Suppressor macrophage (primary cell): ENCODE results near the gene B3GALT5.

Experiments used
- DNase-seq, 4 experiments: peaks; one replicate each; pipeline ENCODE4 v3.0.0-alpha.2; 2020 to 2022

B3GALT5 gene

GRCh38 chr21:39705849-39706248 is 93.1 kb downstream of the B3GALT5 start:
- no peak for DNase-seq

GRCh38 chr21:39707316-39707715 is 94.6 kb downstream of the B3GALT5 start:
- DNase-seq, result peak in 1 of 4 experiments; percentile 1

- DNase-seq, result no peak
These were observed 98.1 kb downstream of the B3GALT5 start for GRCh38 chr21:39710866-39711265.

GRCh38 chr21:39712273-39712672 is 99.5 kb downstream of the B3GALT5 start:
- DNase-seq, result no peak

- no peak for DNase-seq
These were observed 100.2 kb downstream of the B3GALT5 start for GRCh38 chr21:39712976-39713375.

- no peak for DNase-seq
These were observed 101.2 kb downstream of the B3GALT5 start for GRCh38 chr21:39713905-39714304.

GRCh38 chr21:39714331-39714730 is 101.6 kb downstream of the B3GALT5 start:
- DNase-seq, result no peak

GRCh38 chr21:39715804-39716397 is 103.2 kb downstream of the B3GALT5 start:
- DNase-seq, result peak; percentile 61 to 73 (median 65)

- no peak for DNase-seq
These were observed 107.5 kb downstream of the B3GALT5 start for GRCh38 chr21:39720126-39720778.

GRCh38 chr21:39721885-39722284 is 109.1 kb downstream of the B3GALT5 start:
- no peak for DNase-seq
